NCI-H524 treated with DMSO at 0.1 percent for 48 hours (cell line): ENCODE data around the gene SPINK9.
A peak's percentile ranks its signal among the peaks of the same experiment; 100 is the strongest.

Source experiments
- DNase-seq: peaks from one replicate; lab custom pipeline; 2025; lab: John Stamatoyannopoulos, UW

Gene SPINK9

DNA sequence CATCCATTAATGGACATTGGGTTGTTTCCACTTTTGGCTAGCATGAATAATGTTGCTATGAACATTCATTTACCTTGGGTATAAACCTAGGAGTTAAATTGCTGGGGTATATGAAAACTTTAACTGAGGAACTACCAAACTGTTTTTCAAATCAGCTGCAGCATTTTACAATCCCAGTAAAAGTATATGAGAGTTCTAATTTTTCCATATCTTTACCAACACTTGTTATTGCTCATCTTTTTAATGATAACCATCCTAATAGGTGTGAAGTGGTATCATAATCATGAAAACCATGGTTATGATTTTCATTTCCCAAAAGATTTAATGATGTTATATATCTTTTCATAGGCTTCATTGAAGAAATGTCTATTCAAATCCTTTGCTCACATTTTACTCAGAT is 32.9 kb downstream of the SPINK9 start:
- no peak for DNase-seq

DNA sequence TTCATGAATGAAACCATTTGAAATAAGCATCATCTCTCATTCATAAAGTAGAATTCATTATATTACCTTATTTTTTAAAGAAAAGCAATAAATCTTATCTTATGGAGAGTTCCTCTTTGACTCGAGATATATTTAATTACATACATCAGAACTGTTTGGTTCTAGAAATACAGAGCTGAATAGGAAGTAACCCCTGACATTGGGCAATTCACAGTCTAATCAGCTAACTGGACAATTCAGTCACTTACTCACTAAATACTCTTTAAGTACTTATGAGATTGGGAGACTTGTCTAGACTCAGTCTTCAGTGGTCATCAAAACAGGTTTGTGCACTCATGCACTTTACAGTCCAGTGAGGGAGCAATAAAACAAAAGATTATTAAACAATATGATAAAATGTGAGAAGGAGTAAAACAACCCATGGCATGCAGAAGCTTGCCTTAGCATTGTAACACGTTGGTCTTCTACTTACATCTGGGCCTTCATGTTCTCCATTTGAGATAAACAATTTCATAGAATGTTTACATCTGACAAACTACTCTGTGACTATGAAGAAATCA is 36.9 kb downstream of the SPINK9 start:
- no peak for DNase-seq

DNA sequence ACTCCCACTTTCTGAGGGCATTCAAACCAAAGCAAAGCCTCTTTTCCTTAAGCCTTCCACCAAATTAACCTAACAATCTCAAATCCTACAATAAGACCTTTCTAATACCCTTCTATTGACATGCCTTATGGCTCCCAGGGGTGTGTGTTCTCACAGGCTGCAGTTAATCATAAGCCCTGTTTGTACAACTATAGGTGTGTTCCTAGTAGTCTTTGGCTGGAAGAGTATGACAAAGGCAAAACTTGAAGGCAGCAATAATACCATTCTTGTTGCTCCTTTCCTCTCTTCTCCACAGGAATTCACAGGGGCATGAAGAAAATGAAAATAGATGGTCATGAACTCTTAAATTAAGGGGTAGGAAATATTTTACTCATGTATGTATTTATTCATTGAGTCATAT is 37.5 kb downstream of the SPINK9 start:
- no peak for DNase-seq

DNA sequence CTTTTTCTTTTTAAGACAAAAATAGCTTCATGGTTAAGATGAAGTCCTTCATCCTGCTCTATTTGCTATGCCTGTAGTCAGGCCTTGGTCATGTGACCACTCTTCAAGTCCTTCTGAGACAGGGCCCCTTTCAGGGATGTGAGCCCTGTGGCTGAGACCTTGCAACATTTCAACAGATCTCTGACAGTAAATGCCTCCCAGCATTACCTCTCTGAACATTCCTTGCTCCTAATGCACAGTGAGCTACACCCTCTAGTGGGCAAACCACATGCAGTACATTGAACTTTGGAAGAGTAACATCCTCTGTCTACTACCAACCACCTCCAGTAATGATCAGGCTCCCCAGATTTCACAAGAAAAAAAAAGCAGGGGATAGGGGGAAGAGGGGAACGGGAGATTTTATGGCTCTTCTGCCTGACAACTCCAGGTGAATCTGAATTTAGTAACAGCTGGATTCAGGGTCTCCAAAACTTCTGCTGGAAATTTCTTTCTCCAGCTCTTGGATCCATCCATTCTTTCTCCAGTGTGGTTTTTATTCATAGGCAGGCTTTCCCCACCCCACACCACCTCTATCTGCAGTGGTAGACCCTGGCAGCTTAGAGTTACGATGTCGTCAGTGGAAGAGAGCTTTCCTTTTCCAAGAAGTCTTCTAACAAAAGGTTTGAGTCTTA is 39.5 kb downstream of the SPINK9 start:
- DNase-seq = no peak

DNA sequence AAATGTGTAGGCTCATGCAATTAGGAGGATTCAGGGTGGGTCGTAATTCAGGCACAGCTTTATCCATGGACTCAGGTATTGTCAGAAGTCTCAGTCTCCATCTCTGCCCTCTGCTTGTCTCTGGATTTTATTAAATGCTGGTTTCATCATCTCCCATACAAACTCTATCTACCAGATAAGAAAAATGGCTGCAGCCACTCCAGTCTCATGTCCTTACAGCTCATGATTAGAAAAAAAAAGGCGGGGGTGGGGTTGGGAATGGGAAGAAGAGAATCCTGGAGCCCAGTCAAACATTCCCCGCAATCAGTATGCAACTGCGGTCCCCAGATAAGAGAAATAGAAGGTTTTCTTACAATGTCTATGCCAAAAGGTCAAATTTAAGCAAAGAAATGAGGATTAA is 40.8 kb downstream of the SPINK9 start:
- DNase-seq = no peak

DNA sequence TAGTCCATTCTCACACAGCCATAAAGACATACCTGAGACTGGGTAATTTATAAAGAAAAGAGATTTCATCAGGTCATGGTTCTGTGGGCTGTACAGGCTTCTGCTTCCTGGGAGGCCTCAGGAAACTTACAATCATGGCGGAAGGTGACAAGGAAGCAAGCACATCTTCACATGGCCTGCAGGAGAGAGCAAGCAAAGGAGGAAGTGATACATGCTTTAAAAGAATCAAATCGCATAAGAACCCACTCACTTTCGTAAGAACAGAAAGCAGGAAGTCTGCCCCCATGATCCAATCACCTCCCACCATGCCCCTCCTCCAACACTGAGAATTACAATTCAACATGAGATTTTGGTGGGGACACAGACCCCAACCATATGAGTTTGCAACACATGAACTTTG is 43.3 kb downstream of the SPINK9 start:
- DNase-seq = no peak

DNA sequence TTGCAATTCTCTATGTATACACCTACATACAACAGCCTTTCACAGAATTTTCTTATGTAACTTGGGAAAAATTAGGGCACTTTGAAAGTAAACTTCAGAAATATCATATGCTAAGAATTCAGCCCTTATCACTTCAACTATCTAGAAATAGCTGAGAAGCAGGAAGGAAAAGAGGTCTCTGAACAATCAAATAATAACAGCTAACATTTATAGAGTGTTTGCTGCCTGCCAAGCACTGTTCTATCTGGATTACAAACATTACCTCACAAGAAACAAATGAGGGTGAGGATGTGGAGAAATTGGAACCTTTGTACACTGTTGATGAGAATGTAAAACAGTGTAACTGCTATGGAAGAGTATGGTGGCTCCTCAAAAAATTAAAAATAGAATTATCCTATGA is 44.0 kb downstream of the SPINK9 start:
- no peak for DNase-seq

DNA sequence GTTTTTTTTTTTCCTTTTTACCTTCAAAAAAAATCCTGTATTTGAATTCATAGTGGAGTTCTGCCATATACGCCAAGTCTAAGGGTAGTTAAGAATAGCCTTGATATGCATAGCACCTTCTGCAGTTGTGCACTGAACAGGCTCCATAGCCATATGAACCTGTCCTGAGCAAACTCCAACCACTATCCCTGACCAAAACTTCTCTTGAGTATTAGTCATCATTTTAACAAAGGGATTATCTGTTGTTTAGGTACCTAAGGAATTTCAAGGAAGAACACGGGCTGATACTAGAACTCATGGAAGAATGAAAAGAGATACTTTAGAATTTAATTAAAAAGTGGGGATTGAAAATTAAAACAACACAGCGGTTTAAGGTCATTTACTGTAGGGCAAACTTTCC is 46.5 kb downstream of the SPINK9 start:
- no peak for DNase-seq

DNA sequence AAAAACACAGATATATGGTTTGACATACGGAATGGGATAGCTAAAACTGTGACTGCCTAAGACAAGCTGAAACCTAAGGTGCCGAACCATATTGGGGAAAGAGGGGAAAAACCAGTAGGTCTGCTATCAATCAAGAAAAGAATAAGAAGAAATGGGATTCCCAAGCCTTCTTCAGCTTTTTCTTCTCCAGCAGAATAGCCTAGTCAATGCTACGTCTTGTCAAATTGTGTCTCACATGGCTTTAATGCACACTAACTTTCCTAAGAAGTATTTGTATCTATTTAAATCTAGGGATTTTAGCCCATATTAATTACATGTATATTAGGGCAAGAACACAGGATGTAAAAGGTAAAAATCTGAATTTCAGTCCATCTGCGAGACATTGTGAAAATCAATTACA is 47.6 kb downstream of the SPINK9 start:
- DNase-seq = no peak

DNA sequence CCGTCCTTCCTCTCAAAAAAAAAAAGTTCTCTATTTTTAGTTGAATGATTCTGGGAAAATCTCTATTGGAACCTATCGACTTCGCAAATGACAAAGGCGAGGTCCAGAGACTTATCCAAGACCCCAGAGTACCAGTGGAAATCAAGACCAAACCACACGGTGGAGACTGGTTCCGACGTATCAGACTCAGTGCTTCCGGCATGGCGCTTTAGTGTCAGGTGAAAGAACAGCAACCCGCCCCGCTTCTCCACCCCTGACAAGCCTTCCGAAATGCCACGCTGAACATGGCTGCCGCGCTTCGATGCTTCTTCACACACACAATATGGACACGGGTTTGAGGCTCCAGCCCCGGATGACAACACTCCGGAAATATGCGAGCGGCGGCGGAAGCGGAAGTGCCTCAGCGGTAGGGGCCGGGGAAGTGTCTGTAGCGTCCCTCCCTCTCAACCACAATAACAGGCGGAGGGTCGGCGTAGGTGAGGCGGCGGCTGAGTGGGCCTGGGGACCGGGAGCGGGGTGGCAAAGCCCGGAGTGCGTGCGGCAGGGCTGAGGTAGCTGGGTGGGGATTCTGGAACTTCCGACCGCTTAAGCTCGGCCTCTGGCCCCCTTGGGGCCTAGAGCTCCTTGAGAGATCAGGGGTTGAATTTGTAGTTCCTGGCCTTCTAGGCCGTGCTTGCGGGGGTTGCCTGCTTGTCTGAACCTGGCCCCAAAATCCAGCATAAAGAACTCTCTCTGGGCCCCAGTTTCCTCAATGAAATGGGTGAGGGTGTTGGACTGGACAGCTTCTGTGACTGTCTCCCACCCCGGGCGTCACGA is 48.4 kb downstream of the SPINK9 start, which contains the start of gene FBXO38:
FBXO38 (plus strand) TSS at position 395 of the 816 bp plus-strand sequence. CDS start 10,819 bp downstream, outside the sequence.
- DNase-seq = peak; percentile 93

DNA sequence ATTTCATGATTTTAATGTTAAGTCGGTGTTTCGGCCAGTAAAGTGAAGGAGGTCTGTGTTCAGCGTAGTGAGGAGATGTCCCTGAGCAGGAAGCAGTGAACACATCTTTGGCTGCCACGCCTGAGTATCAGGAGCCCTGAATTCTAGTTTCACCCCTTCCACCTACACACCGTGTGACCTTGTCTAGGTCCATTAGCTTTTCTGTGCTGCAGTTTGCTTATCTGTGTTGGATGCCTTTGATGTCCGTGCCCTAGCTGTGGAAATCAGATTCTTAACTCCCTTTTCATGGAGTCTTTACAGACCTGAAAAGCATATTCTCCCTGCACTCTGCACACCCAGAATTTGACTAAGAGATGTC is 49.0 kb downstream of the SPINK9 start:
- no peak for DNase-seq

DNA sequence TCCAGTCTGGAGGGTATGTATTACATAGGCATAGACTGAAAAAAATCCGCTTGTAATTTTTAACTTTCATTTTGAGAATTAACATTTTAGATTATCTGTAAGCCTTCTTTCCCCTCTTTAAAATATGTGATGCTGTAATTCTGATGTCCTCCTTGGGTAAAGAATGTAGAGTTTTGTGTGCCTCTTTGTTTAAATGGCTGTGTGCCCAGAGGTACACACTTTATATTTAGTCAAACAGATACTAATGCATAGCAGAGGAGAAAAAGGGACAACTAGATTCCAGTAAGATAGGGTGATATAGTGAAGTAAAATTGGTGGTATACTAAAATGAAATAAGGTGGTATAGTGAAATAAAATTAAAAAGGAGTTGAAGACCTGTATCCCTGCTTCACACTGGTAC is 49.7 kb downstream of the SPINK9 start:
- no peak for DNase-seq

DNA sequence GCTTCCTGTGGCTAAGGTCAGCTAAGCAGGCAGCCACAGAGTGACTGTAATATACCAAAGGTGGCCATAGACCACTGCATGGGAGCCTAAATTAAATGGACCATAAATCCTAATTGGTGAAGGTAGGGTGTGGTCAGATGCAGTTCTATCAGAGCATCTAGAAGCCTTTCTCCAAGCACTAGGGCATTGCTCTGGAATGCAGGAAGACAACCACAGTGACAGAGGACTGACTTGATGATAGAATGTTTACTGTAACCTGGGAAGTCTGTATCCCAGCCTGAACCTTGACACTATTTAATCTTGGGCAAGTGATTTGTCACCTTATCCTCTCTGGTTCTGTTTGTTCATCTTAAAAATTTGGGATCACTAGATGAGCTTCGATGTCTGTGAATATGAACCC is 50.7 kb downstream of the SPINK9 start:
- no peak for DNase-seq

DNA sequence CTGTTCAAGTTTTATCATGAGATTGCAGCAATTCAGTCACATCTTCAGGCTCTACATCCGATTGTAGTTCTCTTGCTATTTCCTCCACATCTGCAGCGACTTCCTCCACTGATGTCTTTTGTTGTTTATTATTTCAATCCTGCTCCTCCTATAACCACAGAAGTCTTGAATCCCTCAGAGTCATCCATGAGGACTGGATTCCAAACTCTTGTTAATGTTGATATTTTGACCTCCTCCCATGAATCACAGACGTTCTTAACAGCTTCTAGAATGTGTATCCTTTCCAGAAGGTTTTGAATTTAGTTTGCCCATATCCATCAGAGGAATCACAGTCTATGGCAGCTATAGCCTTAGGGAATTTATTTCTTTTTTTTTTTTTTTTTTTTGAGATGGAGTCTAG is 52.0 kb downstream of the SPINK9 start:
- no peak for DNase-seq

DNA sequence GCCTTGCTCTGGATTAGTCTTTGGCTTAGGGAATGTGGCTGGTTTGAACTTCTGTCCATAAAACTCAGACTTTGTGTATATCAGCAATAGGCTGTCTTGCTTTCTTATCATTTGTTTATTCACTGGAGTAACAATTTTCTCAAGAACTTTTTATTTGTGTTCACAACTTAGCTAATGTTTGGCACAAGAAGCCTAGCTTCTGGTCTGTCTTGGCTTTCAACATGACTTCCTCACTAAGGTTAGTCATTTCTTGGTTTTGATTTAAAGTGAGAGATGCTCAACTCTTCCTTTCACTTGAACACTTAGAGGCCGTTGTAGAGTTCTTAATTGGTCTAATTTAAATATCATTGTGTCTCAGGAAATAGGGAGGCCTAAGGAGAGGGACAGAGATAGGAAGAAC is 53.3 kb downstream of the SPINK9 start:
- DNase-seq = no peak
